GM12873 (cell line): Measurements from ENCODE around the gene CDCA4.

Experiments
- CTCF ChIP-seq: IDR thresholded peaks from 2 replicates; pipeline ENCODE4 v1.5.1; 2012; ENCODE audit warnings: low read depth, mild to moderate bottlenecking, moderate library complexity, low read length, control low read depth; ENCODE audit not compliant: insufficient read depth; ENCODE audit errors: missing control alignments

The CDCA4 gene

GRCh38 chr14:105047283-105048016 lies 26.6 kb upstream of the CDCA4 start:
- TF ChIP-seq CTCF, result no peak

- TF ChIP-seq CTCF, result no peak
These were observed 26.0 kb upstream of the CDCA4 start for GRCh38 chr14:105046891-105047282.

GRCh38 chr14:105045710-105046326 lies 24.9 kb upstream of the CDCA4 start:
- TF ChIP-seq CTCF, result peak; percentile 98

GRCh38 chr14:105043641-105044040 lies 22.8 kb upstream of the CDCA4 start:
- TF ChIP-seq CTCF, result no peak

GRCh38 chr14:105042813-105043212 lies 21.9 kb upstream of the CDCA4 start:
- no peak for TF ChIP-seq CTCF

- no peak for TF ChIP-seq CTCF
These were observed 21.2 kb upstream of the CDCA4 start for GRCh38 chr14:105041841-105042765.
